NOMO-1 treated with dmso at 0.1 percent for 144 hours (cell line): ENCODE measurements around the gene IFT81.
"Not testable (repeated sequence)": the region's sequence is repeated elsewhere in the genome, so short reads cannot be mapped to it uniquely, and the experiment has no call there.

Experiments
- DNase-seq: peaks from one replicate; lab custom pipeline; 2025; ENCODE audit not compliant: unreplicated experiment; lab: John Stamatoyannopoulos, UW

The IFT81 gene

GRCh38 chr12:110244829-110245228 lies 120.7 kb downstream of the IFT81 start:
- no peak for DNase-seq

GRCh38 chr12:110245369-110245772 lies 121.2 kb downstream of the IFT81 start:
- DNase-seq, result peak; percentile 11

DNA sequence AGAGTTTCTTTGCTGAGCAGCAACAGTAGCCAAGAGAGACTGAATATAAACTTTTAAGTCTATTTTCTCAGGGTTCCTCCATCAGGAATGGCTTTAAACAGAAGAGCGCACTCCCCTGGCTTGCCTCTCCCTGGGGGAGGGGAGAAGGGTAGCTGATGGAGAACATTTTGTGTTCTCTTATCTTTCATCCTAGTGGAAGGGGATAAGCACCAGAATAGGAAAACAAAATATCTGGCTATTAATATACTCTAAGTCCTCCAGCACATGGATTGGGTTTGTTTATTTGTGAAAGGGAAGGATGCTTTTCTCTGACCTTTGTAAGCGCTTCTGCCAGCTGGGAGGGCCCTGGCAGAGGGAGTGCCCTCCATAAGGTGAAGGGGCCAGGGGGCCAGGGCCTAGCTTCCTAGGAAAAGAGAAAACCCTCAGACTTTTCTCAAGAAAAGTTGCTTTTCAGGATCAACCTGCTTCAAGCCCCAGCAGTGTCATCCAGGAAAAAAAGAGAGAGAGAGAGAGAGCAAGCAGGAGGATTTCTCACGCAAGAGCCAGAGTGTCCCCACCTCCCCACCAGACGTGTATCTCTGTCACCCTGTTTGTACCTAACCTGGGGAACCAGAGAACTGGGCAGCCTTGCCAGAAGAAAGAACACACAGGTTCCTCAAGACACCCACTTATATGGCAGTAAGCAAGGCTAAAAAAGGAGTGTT lies 122.6 kb downstream of the IFT81 start:
- DNase-seq, result no peak

DNA sequence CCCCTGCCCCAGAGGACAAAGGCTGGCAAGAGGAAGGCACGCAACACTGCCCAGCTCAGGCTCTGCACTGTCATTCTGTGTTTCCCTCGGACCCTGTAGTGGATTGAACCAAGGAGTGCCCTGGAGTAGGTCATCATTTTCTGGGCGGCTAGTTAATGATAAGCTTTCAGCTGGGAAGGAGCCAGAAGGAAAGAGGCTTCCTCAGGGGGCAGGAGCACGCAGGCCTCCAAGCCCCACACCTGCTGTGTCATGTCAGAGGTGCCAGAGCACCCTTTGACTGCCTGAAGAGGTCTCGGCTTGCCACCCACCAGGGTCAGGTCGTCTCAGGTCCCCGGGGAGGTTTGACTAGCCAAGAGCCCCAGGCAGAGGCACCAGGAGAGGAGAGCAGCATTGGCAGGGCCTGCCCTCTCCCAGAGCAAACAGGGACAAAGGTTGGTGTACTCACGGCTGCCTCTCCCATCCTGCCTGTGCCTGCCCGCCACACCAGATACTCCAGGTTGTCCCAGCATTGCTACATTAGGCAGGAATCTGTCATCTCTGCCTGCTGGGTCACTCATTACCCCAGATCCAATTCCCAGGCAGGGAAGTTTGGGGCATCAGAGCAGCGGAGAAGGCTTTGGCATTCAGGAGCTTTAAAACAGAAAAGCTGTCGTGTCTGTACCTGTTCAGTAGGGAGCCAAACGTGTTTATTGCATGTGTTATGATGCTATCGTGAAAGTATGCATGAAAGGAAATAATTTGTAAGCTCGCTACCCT lies 123.4 kb downstream of the IFT81 start:
- no peak for DNase-seq

- no peak for DNase-seq
These were observed 123.9 kb downstream of the IFT81 start for GRCh38 chr12:110248096-110248447.

DNA sequence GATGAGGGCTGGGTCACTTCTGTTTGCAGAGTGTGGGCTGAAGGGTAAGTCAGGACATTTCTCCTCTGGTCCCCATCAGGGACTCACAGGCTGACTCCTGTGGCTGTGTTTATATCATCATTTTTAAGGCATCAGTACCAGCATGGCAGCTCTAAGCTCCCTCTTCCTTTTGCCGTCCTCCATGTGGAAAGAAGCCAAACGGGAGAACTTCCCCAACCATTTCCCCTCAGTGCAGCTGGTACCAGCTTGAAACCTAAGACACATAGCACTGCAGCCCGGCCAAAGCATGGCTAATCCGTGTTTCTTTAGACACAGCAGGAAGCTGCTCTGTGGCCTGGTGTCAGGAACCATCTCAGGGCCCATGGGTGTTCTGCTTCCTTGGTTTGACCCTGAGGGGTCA lies 124.9 kb downstream of the IFT81 start:
- DNase-seq, result no peak

DNA sequence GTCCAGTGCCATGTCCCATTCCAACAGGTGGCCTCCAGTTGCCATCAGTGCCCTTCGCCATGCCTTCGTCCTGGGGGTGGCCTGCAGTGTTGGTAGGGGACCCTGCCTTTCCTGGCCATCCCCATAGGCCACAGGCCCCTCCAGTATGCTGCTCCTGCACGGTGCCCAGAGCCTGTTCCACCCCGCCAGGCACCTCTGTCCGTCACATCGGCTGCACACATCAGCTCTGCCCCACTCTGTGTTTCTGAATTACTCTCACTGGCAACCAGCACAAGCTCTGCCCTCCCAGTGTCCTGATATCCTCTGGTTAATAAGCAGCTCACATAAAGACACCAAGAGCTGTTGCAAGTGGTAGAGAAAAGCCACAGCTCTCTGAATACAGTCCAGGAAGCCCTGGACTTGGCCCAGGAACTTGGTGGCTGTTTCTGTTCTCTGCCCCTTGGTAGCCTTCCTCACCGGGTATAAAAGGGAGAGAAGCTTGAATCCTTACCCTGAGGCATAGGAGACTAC lies 125.6 kb downstream of the IFT81 start:
- no peak for DNase-seq

DNA sequence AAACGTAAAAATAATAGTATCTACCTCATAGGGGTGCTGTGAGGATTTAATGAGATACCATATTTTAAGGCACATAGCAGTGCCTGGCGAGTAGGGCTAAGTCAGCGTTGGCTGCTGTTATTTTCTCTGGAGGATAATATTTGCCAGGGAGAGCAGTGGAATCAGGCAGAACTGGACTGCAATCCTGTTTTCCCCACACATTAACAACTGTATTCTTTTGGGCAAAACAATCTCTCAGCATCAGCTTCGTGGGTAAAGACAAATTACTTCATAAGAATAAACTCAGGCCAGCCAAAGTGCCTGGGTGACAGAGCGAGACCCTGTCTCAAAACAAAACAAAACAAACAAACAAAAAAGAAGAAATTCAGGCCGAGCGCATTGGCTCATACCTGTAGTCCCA lies 127.2 kb downstream of the IFT81 start:
- no peak for DNase-seq

- no peak for DNase-seq
These were observed 128.6 kb downstream of the IFT81 start for GRCh38 chr12:110252716-110253115.

- DNase-seq, result no peak
These were observed 129.0 kb downstream of the IFT81 start for GRCh38 chr12:110253176-110253575.

DNA sequence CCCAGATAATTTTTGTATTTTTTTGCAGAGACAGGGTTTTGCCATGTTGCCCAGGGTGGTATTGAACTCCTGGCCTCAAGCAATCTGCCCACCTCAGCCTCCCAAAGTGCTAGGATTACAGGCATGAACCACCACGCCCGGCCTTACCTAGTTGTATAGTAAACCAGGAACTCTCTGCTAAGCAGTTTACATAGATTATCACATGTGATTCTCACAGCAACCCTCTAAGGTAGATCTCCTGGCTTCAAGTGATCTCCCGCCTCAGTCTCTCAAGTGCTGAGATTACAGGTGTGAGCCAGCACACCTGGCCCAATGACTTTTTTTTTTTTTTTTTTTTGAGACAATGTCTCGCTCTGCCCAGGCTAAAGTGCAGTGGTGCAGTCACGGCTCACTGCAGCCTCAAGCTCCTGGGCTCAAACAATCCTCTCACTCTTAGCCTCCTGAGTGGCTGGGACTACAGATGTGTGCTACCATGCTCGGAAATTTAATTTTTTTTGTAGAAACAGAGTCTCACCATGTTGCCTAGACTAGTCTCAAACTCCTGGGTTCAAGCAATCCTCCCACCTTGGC lies 130.9 kb downstream of the IFT81 start:
- no peak for DNase-seq

DNA sequence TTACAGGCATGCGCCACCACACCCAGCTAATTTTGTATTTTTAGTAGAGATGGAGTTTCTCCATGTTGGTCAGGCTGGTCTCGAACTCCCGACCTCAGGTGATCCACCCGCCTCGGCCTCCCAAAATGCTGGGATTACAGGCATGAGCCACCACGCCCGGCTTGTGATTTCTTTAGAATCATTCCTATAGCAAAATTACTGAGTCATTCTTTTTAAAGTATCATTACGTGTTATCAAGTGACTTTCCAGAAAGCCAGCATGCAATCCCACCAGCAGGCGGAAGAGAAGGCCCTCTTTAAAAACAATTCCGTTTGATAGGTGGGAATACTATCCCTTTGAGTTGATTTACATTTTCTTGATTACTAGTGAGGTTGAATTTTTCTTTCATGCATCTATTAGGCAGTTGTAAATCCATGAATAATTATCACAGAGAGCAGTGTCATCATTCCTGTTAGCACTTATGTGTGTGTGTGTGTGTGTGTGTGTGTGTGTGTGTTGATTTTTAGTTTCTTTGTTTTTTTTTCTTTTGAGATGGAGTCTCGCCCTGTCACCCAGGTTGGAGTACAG lies 131.8 kb downstream of the IFT81 start:
- DNase-seq, result not testable (repeated sequence)

GRCh38 chr12:110256780-110257431 lies 132.7 kb downstream of the IFT81 start:
- DNase-seq, result peak; percentile 74

- DNase-seq, result no peak
These were observed 134.3 kb downstream of the IFT81 start for GRCh38 chr12:110258466-110258865.

- peak; percentile 21 for DNase-seq
These were observed 138.6 kb downstream of the IFT81 start for GRCh38 chr12:110262442-110263388.

GRCh38 chr12:110266381-110266960 lies 142.3 kb downstream of the IFT81 start:
- DNase-seq, result no peak

- DNase-seq, result no peak
These were observed 142.9 kb downstream of the IFT81 start for GRCh38 chr12:110266980-110267620.
